ENCODE results near the gene ITSN1. TPM values are rescaled to one million over a fixed set of nuclear protein-coding genes. Genes with fewer than 3 reads are reported as not detected.

The ITSN1 gene
- total RNA-seq, 4 donors from 2014 or later: 14.5 to 33.1 (median 26.9) TPM

DNA sequence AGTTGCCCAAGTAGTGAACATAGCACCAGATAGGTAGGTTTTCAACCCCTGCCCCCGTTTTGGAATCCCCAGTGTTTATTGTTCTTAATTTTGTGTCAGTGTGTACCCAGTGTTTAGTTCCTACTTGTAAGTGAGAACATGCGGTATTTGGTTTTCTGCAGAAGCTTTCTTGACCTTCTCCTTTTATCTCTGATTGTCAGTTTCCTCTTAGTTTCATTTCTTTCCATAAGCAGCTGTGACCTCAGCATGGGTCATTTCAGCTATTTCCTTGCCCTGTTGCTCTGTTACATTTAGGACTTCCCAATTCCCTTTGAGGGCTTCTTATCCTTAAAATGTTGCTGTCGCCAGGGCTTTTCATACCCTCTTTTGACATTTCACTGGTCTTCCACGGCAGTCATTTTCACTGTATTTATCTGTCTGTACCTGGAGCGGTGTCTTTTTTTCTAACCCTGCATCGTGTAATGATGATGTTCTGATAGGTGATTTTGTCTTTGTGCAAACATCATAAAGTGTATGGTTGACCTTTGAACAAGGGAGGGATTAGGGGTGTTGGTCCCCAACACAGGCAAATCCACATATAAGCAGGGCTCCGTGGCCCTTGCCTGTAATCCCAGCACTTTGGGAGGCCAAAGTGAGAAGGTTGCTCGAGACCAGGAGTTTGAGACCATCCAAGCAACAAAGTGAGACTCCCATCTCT, 15.0 kb downstream of the ITSN1 start:
- TF ChIP-seq, protein P1, sequence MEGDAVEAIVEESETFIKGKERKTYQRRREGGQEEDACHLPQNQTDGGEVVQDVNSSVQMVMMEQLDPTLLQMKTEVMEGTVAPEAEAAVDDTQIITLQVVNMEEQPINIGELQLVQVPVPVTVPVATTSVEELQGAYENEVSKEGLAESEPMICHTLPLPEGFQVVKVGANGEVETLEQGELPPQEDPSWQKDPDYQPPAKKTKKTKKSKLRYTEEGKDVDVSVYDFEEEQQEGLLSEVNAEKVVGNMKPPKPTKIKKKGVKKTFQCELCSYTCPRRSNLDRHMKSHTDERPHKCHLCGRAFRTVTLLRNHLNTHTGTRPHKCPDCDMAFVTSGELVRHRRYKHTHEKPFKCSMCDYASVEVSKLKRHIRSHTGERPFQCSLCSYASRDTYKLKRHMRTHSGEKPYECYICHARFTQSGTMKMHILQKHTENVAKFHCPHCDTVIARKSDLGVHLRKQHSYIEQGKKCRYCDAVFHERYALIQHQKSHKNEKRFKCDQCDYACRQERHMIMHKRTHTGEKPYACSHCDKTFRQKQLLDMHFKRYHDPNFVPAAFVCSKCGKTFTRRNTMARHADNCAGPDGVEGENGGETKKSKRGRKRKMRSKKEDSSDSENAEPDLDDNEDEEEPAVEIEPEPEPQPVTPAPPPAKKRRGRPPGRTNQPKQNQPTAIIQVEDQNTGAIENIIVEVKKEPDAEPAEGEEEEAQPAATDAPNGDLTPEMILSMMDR (IDR thresholded peaks at IDR 0.05 in 4 of 5, conservative IDR thresholded peaks at IDR 0.05 in 1 of 5): no peak
- TF ChIP-seq POLR2A (IDR thresholded peaks at IDR 0.05): no peak
- no peaks in the 10 kb centered on the region for H3K27me3 ChIP-seq
- ATAC-seq: no peak
- H3K4me1 ChIP-seq: peaks cover 15 to 17% of the 10 kb centered on the region in 2 donors
- no peak overlapping the region for H3K27ac ChIP-seq
- H3K36me3 ChIP-seq: no peaks in the 10 kb centered on the region
- in situ Hi-C loops (cut with MboI; ENCODE audit: low sequenced_read_pairs in 4 of 4) (loop anchor here in 1 of 4 donors (25.0 kb wide), 1 partner anchor 230 kb away; no protein-coding TSS in a partner anchor), intact Hi-C loops (cut with DNase I; ENCODE audit: low total_unique reads) (no loop called here)
- no peaks in the 10 kb centered on the region for H3K9me3 ChIP-seq
- no peak for DNase-seq
- no peak overlapping the region for H3K4me3 ChIP-seq

DNA sequence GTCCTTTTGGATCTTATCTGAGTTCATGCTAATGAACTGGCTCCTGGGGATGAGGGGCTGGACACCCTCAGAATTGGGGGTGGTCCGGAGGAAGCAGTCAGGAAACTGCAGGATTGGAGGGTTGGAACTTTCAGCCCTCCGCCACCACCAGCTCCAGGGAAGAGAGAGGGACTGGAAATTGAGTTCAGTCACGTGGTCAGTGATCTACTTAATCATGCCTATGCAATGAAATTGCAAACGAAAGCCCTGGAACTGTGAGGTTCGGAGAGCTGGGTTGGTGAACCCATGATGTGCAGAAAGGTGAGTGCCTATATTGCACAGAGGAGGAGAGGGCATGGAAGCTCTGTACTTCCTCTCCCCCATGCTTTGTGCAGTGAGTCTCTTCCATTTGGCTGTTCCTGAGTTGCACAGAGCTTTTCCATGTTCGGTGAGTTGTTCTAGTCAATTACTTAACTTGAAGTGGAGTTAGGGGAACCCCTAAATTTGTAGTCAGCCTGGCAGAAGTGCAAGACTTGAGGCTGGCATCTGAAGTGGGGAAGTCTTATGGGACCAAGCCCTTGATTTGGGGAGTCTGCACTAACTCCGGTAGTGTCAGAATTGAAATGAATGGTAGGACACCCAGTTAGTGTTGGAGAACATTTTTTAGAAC, 16.7 kb downstream of the ITSN1 start:
- Histone ChIP-seq H3K4me3 (no peak overlapping the region), H3K36me3 (no peaks in the 10 kb centered on the region), H3K9me3 (no peaks in the 10 kb centered on the region), H3K27me3 (no peaks in the 10 kb centered on the region), H3K4me1 (peaks cover 5 to 17% of the 10 kb centered on the region in 2 donors), H3K27ac (no peak overlapping the region)
- in situ Hi-C loops (cut with MboI; ENCODE audit: low sequenced_read_pairs in 4 of 4): loop anchor here in 1 of 4 donors (25.0 kb wide), 1 partner anchor 228 kb away; no protein-coding TSS in a partner anchor
- intact Hi-C loops (cut with DNase I; ENCODE audit: low total_unique reads): no loop called here
- no peak for ATAC-seq
- TF ChIP-seq POLR2A (IDR thresholded peaks at IDR 0.05): no peak
- TF ChIP-seq, protein P1 (IDR thresholded peaks at IDR 0.05 in 4 of 5, conservative IDR thresholded peaks at IDR 0.05 in 1 of 5): no peak
- no peak for DNase-seq

DNA sequence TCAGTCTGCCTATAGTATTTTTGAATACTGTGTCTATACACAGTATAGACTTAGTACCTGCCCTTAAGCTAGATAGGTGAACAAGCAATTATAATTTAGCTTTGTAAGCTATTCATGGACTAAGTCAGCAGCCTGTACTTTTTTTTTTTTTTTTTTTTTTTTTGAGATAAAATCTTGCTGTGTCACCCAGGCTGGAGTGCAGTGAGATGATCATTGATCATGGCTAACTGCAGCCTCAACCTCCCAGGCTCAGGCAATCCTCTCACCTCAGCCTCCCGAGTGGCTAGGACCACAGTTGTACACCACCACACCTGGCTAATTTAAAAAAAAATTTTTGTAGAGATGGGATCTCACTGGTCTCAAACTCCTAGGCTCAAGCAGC, 17.3 kb downstream of the ITSN1 start:
- no peaks in the 10 kb centered on the region for H3K36me3 ChIP-seq
- ATAC-seq (no peak), DNase-seq (no peak)
- intact Hi-C loops (cut with DNase I; ENCODE audit: low total_unique reads): no loop called here
- no peaks in the 10 kb centered on the region for H3K9me3 ChIP-seq
- peaks cover 5 to 17% of the 10 kb centered on the region in 2 donors for H3K4me1 ChIP-seq
- H3K27me3 ChIP-seq: no peaks in the 10 kb centered on the region
- no peak overlapping the region for H3K4me3 ChIP-seq
- in situ Hi-C loops (cut with MboI; ENCODE audit: low sequenced_read_pairs in 4 of 4): loop anchor here in 1 of 4 donors (25.0 kb wide), 1 partner anchor 228 kb away; no protein-coding TSS in a partner anchor
- H3K27ac ChIP-seq: no peak overlapping the region
- no peak for TF ChIP-seq POLR2A (IDR thresholded peaks at IDR 0.05)
- TF ChIP-seq, protein P1 (IDR thresholded peaks at IDR 0.05 in 4 of 5, conservative IDR thresholded peaks at IDR 0.05 in 1 of 5): no peak

DNA sequence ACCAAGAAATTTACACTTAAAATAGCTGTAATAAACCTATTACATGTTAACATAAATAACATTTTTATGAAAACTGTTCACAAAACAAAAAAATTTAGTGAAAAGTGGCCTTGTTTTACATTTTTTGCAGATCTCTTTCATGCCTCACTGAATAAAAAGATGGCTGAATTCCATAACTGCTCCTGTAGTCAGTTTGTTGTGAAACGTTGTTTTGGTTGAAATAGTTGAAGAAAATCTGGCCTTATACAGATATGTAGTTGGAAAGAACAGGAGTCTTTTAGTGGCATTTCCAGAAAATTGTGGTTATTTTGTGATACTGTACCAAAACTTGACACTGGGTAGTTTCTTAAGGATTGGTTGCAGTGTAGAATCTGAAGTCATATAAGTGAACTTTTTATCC, 18.1 kb downstream of the ITSN1 start:
- Histone ChIP-seq H3K9me3 (no peaks in the 10 kb centered on the region), H3K27me3 (no peaks in the 10 kb centered on the region), H3K27ac (no peak overlapping the region), H3K4me1 (peaks cover 6 to 18% of the 10 kb centered on the region in 2 donors), H3K4me3 (no peak overlapping the region), H3K36me3 (no peaks in the 10 kb centered on the region)
- DNase-seq (no peak), ATAC-seq (no peak)
- in situ Hi-C loops (cut with MboI; ENCODE audit: low sequenced_read_pairs in 4 of 4): loop anchor here in 1 of 4 donors (25.0 kb wide), 1 partner anchor 227 kb away; no protein-coding TSS in a partner anchor
- intact Hi-C loops (cut with DNase I; ENCODE audit: low total_unique reads): no loop called here
- TF ChIP-seq POLR2A (IDR thresholded peaks at IDR 0.05): no peak
- TF ChIP-seq, protein P1 (IDR thresholded peaks at IDR 0.05 in 4 of 5, conservative IDR thresholded peaks at IDR 0.05 in 1 of 5): no peak

Data from gastrocnemius medialis (tissue), 4 donors.